T-helper 2 cell treated with Interferon-gamma antibody and Interleukin-4, amounts not matched to agents 100 ng/mL and 5 ng/mL, for 36 hours (primary cell): ENCODE results near the gene HHIPL1. TPM values are rescaled to one million over a fixed set of nuclear protein-coding genes. Genes with fewer than 3 reads are reported as not detected.

ENCODE experiments used
- intact Hi-C: fragments of 100-400 bp; cut with micrococcal nuclease; formaldehyde crosslinking; loops from one replicate; pipeline ENCODE4 v1.15.1; 2023
- total RNA-seq: library from RNA; stranded (reverse); gene quantifications from 2 replicates; pipeline ENCODE4 v1.2.3, GENCODE V29; 2022

The HHIPL1 gene
- total RNA-seq, 1 donor from 2014 or later = not detected

DNA sequence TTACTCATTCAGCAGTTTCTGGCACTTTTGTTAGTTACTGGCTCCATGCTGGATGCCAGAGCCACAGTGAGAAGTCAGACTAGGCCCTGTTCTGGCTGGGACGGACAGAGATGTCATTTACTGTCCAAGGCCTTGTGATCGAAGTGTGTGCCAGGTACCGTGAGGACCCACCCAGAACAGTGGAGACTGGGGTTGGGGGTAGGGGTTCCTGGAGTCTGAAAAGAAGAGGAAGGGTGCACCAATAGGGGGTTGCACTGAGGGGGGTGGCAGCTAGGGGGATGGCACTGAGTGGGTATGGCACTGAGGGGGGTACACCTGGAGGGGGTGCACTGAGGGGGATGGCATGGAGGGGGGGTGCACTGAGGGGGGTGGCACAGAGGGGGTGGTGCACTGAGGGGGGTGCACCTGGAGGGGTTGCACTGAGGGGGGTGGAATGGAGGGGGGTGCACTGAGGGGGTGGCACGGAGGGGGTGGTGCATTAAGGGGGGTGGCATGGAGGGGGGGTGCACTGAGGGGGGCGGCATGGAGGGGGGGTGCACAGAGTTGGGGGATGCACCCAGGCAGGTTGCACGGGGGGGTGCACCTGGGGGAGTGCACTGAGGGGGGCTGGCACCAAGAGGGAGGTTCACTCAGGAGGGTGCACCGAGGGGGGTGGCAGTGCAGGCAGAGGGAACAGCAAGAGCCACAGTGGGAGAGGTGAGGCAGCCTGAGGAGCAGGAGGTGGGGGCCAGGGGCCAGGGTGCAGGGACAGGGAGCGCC is 28.6 kb downstream of the HHIPL1 start:
- intact Hi-C loops = no loop called here

GRCh38 chr14:99674064-99674650 is 29.2 kb downstream of the HHIPL1 start:
- intact Hi-C loops = no loop called here

- intact Hi-C loops = no loop called here
Observed at GRCh38 chr14:99674776-99675381, 29.9 kb downstream of the HHIPL1 start.

GRCh38 chr14:99675382-99675835 is 30.5 kb downstream of the HHIPL1 start:
- intact Hi-C loops = no loop called here

DNA sequence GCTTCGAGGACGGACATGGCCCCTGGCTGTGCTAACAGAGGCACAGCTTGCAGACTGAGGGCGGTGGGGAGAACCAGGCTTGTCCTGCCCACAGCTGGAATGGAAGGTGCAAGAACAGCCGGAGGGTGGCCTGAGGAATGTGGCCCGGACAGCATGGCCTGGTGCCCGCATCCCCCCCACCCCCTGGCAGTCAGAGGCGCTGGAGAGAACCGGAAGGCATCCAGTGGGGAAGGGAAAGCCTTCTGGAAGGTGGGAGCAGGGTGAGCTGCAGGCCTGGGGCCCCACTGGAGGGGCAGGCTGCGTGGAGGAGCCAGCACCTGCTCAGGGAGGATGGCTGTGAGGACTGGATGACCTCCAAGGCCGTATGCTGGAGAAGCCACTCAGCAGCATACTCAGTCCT is 31.0 kb downstream of the HHIPL1 start:
- intact Hi-C loops = no loop called here

- intact Hi-C loops = no loop called here
Observed at GRCh38 chr14:99676657-99677056, 31.7 kb downstream of the HHIPL1 start.

DNA sequence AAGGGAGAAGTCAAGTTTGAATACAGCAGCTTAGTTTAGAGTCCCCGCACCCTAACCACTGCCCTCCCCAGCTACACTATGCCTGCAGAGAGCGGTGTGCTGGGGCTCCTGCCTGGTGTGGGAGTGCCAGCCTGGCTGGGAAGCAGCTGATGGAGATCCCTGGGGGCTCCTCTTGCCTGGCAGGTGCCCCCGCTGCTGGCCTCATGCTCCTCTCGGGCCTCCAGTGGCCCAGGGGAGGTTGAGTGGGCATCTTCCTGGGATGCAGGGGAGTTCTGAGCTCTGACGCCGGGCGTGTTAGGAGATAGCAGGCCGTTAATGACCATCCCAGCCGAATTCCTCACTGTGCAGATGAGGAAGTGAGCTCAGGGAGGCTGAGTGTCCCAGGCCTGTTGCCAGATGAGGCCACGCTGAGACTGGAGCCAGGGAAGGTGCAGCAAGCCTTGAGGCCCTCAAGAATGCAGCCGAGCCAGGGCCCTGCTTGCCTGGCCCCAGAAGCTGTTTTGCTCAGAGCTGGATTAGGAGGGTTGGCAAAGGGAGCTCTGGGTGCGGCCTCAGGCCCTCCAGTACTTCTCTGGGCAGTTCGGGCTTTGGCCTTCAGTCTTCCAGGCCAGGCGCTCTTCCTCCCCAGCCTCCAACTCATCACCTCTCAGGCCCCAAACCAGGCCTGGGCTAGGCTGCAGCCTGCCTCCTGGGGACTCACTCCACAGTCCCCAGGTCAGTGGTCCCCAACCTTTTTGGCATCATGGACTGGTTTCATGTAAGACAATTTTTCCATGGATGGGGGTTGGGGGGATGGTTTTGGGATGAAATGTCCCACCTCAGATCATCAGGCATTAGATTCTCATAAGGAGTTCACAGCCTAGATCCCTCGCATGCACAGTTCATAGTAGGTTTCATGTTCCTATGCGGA is 32.6 kb downstream of the HHIPL1 start:
- intact Hi-C loops = no loop called here

GRCh38 chr14:99678198-99678597 is 33.3 kb downstream of the HHIPL1 start:
- intact Hi-C loops = no loop called here

DNA sequence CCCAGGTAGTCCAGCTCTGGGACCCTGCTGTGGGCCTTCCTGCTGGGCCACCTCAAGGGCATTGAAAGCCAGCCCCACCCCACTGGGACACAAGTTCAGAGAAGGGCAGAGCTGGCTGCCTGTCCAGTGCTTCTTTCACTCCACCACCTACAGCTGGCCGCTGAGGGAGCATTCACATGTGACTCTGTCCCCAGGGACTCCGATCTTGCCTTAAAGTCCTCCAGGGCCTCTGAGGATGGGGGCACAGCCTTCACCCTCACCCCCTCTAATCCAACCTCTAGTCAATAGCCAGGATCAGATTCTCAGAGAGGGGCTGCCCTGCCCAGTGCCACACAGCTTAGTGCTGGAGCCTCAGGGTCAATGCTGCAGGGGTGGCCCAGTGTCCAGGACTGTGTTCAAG is 34.2 kb downstream of the HHIPL1 start:
- intact Hi-C loops = no loop called here

GRCh38 chr14:99679543-99679942 is 34.6 kb downstream of the HHIPL1 start:
- intact Hi-C loops = no loop called here

GRCh38 chr14:99679996-99680395 is 35.1 kb downstream of the HHIPL1 start:
- intact Hi-C loops = loop anchor here (5.0 to 10.0 kb wide), 2 partner anchors 112 to 695 kb away; partner anchors contain the start of genes EML1 and WDR25

GRCh38 chr14:99681101-99681831 is 36.3 kb downstream of the HHIPL1 start:
- intact Hi-C loops = loop anchor here (5.0 to 10.0 kb wide), 2 partner anchors 111 to 694 kb away; partner anchors contain the start of genes EML1 and WDR25

GRCh38 chr14:99681832-99682148 is 36.9 kb downstream of the HHIPL1 start:
- intact Hi-C loops = loop anchor here (5.0 to 10.0 kb wide), 2 partner anchors 111 to 693 kb away; partner anchors contain the start of genes EML1 and WDR25

DNA sequence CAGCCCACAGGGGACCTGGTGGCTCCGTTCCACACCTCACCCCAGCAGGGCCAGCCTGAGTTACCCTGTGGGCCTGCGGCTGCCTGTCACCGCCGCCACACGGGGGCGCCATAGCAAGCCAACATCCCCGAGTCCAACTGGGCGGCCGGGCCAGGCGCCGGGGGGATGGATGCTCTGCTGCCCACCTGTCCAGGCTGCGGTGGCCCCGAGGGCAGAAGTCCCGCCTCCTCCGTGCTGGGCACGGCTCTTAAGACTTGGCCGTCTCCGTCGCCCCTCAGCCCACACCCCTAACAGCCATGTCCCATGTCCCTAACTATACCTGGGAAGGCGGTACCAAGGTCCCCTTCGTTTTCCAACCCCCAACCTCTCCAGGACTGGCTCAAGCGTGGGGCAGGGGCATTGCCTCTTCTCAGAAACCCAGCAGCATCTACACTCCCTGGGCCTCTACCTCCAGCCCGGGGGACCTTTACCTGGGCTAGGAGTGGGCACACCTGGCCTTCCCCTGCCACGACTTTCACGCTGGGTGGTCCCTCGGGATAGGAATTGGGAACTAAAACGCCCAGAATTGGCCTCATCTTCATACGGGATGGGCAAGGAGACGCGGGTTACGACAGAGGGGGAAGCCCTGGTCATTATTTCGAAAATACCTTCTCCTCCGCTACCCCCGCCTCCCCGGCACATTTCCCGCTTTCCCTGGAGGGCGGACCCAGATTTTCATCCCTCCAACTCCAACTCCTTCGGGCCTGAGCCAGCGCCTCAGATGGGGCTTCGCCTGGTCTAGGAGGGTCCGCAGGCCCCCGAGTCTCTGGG is 38.1 kb downstream of the HHIPL1 start:
- intact Hi-C loops = loop anchor here (5.0 to 10.0 kb wide), 2 partner anchors 109 to 692 kb away; partner anchors contain the start of genes EML1 and WDR25

- intact Hi-C loops = loop anchor here (1.0 to 10.0 kb wide), 5 partner anchors 80 to 691 kb away; partner anchors contain the start of genes CCDC85C, CCNK, EML1 and WDR25
Observed at GRCh38 chr14:99683619-99684409, 38.9 kb downstream of the HHIPL1 start, which contains the start of gene CYP46A1. CYP46A1 (plus strand) TSS chr14:99684298; CDS start chr14:99684418, 120 bp downstream.

GRCh38 chr14:99684410-99684934 is 39.5 kb downstream of the HHIPL1 start:
- intact Hi-C loops = loop anchor here (1.0 to 10.0 kb wide), 5 partner anchors 80 to 690 kb away; partner anchors contain the start of genes CCDC85C, CCNK, EML1 and WDR25

- intact Hi-C loops = loop anchor here (10.0 kb wide), 1 partner anchor 690 kb away; the partner anchor contains the start of gene WDR25
Observed at GRCh38 chr14:99685151-99685591, 40.2 kb downstream of the HHIPL1 start.

- intact Hi-C loops = loop anchor here (10.0 kb wide), 1 partner anchor 689 kb away; the partner anchor contains the start of gene WDR25
Observed at GRCh38 chr14:99685596-99685995, 40.7 kb downstream of the HHIPL1 start.
